ENCODE results near the gene MAP3K5.
"Not testable (repeated sequence)": the region's sequence is repeated elsewhere in the genome, so short reads cannot be mapped to it uniquely, and the experiment has no call there.

MAP3K5 gene

GRCh38 chr6:136725124-136725523 lies 67.2 kb downstream of the MAP3K5 start:
- DNase-seq (ENCODE audit: low read depth): no peak

- DNase-seq (ENCODE audit: low read depth): peak; percentile 28
These were observed 68.5 kb downstream of the MAP3K5 start for GRCh38 chr6:136723780-136724179.

GRCh38 chr6:136721467-136721866 lies 70.8 kb downstream of the MAP3K5 start:
- DNase-seq (ENCODE audit: low read depth): no peak

GRCh38 chr6:136720045-136720770 lies 72.1 kb downstream of the MAP3K5 start:
- no peak for DNase-seq (ENCODE audit: low read depth)

DNA sequence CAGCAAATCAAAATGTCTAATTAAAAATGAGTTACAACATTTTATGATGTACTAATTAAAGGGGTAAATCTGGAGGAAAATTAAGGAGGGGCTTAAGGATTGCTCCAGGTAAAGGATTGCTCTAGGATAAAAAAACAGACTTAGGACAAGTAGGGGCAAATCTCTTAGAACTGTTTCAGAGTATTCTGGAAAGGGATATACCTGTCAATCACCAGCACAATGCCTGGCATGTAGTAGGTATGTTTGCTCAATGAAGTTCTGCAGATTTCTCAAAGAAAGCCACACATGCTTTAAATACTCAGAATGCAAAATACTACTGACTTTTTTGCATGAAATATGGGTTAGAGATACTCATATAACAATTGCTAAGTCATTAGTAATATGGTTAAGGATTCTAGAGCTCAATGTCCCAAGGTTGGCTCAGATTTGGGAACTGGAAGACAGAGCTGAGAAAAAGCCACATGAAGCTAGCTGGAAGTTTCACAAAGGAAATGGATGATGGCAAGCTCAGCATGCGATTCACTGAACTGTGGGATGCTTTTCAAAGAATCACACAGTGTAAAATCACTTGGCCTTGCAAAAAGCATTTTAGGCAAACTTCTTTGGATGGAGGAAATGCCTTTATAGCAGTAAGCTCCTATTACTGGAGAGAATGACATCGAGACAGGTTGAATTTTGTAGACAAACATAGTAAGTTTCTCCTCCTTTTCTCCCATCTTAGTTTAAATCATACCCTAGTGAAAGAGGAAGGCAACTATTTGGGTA lies 72.8 kb downstream of the MAP3K5 start:
- DNase-seq (ENCODE audit: low read depth): no peak

DNA sequence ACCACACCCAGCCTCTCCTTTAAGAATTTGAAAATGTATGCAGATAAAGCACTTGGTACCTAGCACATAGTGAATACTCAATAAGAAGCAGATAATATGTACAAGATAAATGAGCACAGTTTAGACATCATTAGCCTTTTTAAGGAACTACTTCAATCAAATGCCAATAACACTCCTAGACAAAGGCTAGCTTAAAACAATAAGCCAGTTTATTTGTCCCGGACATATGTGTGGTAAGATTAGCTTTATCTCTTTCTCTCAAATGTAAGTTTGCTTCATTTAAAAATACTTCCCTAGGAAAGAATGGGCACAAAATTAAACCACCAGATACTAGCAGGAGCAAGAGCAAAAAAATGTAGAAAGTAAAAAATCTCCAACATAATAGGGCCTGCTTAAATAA lies 73.8 kb downstream of the MAP3K5 start:
- no peak for DNase-seq (ENCODE audit: low read depth)

GRCh38 chr6:136717716-136717990 lies 74.6 kb downstream of the MAP3K5 start:
- DNase-seq (ENCODE audit: low read depth): no peak

- no peak for DNase-seq (ENCODE audit: low read depth)
These were observed 75.2 kb downstream of the MAP3K5 start for GRCh38 chr6:136716917-136717715.

GRCh38 chr6:136712642-136713041 lies 79.6 kb downstream of the MAP3K5 start:
- not testable (repeated sequence) for DNase-seq (ENCODE audit: low read depth)

- no peak for DNase-seq (ENCODE audit: low read depth)
These were observed 80.6 kb downstream of the MAP3K5 start for GRCh38 chr6:136711644-136712043.

DNA sequence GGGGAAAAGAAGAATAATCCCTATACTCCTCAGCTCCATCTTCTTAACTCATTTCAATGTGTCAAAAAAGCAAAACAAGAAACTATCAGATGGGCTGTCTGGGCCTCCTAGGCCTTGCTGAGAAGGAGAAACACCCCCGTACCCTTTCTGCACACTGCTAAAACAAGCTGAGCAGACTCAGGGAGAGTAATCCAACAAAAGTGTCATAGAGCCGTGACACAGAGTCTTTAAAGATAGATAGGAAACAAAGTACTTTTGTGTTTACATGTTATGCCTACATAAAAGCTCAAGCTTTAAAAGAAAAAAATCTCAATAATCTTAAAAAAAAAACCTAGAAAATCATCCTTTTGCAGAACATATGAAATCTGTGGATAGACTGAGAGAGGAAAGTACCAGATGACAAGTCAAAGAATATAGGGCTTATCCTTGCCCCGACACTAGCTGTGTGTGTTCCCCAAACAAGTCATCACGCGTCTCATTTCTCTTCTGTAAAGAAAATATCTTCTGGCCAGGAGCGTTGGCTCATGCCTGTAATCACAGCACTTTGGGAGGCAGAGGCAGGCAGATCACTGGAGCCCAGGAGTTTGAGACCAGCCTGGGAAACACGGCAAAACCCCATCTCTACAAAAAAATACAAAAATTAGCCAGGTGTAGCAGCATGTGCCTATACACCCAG lies 81.3 kb downstream of the MAP3K5 start:
- DNase-seq (ENCODE audit: low read depth): no peak

DNA sequence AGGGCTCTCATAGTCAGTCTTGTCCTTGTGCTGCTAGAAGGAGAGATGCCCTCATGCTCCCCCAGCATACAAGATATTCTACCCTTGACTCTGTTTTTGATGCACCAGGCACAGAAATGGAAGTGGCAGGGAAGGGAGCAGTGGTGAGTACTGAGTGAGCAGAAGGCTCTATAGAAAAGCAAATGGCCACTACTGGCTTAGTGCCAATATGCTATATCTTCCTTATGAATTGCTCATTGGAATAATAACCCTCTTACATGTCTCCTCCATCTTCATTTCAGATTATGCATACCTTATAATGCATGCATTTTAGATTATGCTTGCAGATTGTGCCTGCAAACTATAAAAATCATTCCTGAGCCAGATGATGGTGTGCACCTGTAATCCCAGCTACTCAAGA lies 82.8 kb downstream of the MAP3K5 start:
- no peak for DNase-seq (ENCODE audit: low read depth)

GRCh38 chr6:136706430-136706829 lies 85.8 kb downstream of the MAP3K5 start:
- DNase-seq (ENCODE audit: low read depth): no peak

- DNase-seq (ENCODE audit: low read depth): peak; percentile 2
These were observed 88.9 kb downstream of the MAP3K5 start for GRCh38 chr6:136703331-136703865.

DNA sequence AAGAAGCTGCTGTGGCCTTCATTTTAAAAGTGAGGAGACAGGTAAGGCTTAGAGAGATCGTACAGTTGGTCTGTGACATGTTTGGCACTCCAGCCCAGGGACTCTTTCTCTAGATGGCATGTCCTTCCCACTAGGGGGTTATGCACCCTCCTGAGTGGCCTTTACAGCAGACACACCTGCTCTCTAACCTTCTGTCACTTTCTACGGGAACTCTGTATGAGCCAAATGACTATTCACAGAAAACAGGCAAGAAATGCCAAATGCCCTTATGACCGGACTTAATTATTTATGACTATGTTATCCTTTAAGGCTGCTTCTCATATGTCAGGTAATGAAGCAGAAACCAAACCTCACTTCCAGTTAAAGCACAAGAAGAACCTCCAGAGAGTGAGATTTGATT lies 91.2 kb downstream of the MAP3K5 start:
- no peak for DNase-seq (ENCODE audit: low read depth)

DNA sequence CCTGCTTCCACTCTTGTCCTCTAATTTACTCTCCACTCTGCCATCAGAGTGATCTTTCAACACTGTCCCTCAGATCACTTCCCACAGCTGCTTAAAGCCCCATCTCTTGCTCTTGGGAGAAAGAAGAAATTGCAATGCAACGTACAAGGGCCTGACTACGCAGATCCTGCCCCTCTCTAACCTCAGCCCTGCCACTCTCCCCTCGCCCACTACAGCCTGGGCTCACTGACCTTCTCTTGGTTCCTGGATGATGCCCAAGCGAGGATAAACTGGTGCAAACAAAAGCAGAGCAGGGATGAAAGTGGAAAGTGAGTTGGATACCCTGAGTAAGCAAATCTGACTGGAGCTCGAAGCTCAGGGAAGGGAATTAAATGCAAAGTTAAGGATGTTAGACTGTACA lies 92.9 kb downstream of the MAP3K5 start:
- no peak for DNase-seq (ENCODE audit: low read depth)

GRCh38 chr6:136696783-136697364 lies 95.4 kb downstream of the MAP3K5 start:
- no peak for DNase-seq (ENCODE audit: low read depth)

GRCh38 chr6:136696238-136696637 lies 96.0 kb downstream of the MAP3K5 start:
- DNase-seq (ENCODE audit: low read depth): no peak

DNA sequence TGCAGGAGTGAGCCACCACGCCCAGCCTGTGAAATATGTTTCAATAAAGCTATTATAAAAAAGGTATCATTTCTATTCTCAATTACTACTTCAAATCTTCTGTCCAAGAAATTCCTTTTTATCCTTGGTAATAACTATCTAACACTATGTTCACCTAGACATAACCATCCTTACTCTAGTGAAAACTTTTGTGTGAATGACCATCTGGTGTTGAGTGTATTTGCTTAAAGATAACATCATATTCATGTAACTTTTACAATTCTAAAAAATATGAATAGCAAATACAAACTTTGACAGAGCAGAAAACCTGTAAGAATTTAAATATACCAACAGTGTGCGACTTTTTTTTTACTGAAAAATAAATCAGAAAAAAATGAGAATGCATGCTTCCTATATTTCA lies 96.9 kb downstream of the MAP3K5 start:
- no peak for DNase-seq (ENCODE audit: low read depth)

GRCh38 chr6:136693090-136693489 lies 99.2 kb downstream of the MAP3K5 start:
- no peak for DNase-seq (ENCODE audit: low read depth)

DNA sequence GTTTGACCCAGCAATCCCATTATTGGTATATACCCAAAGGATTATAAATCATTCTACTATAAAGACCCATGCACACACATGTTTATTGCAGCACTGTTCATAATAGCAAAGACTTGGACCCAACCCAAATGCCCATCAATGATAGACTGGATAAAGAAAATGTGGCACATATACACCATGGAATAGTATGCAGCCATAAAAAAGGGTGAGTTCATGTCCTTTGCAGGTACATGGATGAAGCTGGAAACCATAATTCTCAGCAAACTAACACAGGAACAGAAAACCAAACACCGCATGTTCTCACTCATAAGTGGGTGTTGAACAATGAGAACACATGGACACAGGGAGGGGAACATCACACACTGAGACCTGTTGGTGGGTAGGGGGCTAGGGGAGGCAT lies 104.4 kb downstream of the MAP3K5 start:
- not testable (repeated sequence) for DNase-seq (ENCODE audit: low read depth)
